Forelimb muscle (tissue), 1 donor: ENCODE results near the gene DCAF6. TPM values are rescaled to one million over a fixed set of nuclear protein-coding genes. Genes with fewer than 3 reads are reported as not detected.

Source experiments
- DNase-seq: peaks from one replicate; pipeline ENCODE4 v3.0.0-alpha.2; 2013; ENCODE audit warnings: low read depth
- polyA plus RNA-seq: library from polyadenylated mRNA; unstranded; fragments of 120-200 nt; gene quantifications from one replicate; pipeline ENCODE4 v1.2.1, GENCODE V29; 2013; ENCODE audit not compliant: insufficient read length

Gene DCAF6
- polyA plus RNA-seq, 1 donor: 127 TPM

GRCh38 chr1:168101336-168101735 lies 164.9 kb downstream of the DCAF6 start:
- no peak for DNase-seq

- DNase-seq: no peak
These were observed 166.0 kb downstream of the DCAF6 start for GRCh38 chr1:168102487-168102886.

- no peak for DNase-seq
These were observed 168.1 kb downstream of the DCAF6 start for GRCh38 chr1:168104535-168104934.

- no peak for DNase-seq
These were observed 169.4 kb downstream of the DCAF6 start for GRCh38 chr1:168105846-168106245.

GRCh38 chr1:168106274-168106673 lies 169.8 kb downstream of the DCAF6 start:
- DNase-seq: no peak

GRCh38 chr1:168110896-168111545 lies 174.5 kb downstream of the DCAF6 start:
- no peak for DNase-seq

- DNase-seq: no peak
These were observed 176.3 kb downstream of the DCAF6 start for GRCh38 chr1:168112673-168113305.

GRCh38 chr1:168114845-168115244 lies 178.4 kb downstream of the DCAF6 start:
- no peak for DNase-seq

GRCh38 chr1:168116327-168116799 lies 179.9 kb downstream of the DCAF6 start:
- DNase-seq: no peak

- no peak for DNase-seq
These were observed 183.3 kb downstream of the DCAF6 start for GRCh38 chr1:168119750-168120149.

GRCh38 chr1:168121401-168122011 lies 185.0 kb downstream of the DCAF6 start:
- no peak for DNase-seq

GRCh38 chr1:168125051-168125450 lies 188.6 kb downstream of the DCAF6 start:
- no peak for DNase-seq

Other genes with a start within 250 kb of the DCAF6 start
- 66.3 TPM for gene MPZL1, start 214.7 kb upstream of the DCAF6 start, polyA plus RNA-seq
- gene ADCY10, start 22.5 kb upstream of the DCAF6 start, polyA plus RNA-seq: 0.18 TPM
- gene MPC2, start 389 bp downstream of the DCAF6 start, polyA plus RNA-seq: 66.5 TPM
- gene GPR161, start 200.2 kb downstream of the DCAF6 start, polyA plus RNA-seq: 10.8 TPM
- 31.2 TPM for gene TIPRL, start 242.3 kb downstream of the DCAF6 start, polyA plus RNA-seq